ENCODE data around the gene PPME1. TPM values are rescaled to one million over a fixed set of nuclear protein-coding genes. Genes with fewer than 3 reads are reported as not detected.

Gene PPME1
- total and polyA plus RNA-seq, 2 donors (not counting 1 experiment from before 2014, with no cell fraction given): 11.2 to 23.6 TPM

DNA sequence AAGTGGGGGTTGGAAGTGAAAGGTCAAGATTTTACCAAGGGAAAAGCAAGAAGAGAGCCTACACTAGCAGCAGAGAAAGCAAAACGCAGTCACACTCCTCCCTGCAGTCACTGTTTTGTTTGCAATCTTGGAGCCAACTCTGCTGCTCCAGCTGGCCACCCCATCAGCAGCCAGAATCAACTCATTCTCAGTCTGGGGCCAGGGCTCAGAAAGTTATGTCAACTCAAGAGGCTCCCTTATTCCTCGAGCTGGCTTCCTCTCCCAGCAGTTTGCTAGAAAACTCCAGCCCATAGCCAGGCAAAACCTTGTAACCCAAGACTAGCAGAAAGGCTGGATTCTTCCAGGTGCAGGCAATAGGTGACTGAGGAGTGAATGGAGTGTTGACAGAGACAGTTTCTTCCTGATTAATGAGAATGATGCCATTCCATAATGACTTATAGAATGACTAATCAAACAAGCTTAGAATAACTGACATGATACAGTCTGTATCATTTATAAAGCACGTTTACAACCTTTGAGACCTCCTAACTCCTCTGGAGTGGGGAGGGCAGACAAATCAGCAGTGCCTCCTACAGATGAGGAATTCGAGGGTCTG is 87.0 kb downstream of the PPME1 start:
- POLR2A ChIA-PET: no interaction called here

DNA sequence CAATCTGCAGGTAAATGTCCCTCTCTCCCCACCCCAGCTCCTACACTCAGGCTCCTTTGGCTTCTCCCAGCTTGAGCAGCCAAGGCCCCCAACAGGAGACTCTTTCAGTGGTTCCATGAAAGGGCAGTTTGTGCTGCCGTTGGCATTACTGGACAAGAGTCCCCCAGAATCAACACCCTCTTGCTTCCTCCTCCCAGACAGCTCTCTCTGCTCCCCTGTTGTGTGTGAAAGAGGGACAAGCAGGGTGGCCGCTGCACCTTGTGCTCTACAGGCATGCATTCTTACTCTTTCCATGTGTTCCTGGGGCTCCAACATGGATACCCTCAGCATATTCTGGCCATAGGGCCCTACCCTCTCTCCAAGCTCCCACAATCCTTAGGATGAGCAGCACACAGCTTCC is 91.6 kb downstream of the PPME1 start:
- TF ChIP-seq EZH2 (IDR thresholded peaks at IDR 0.05; ENCODE audit: borderline replicate concordance, insufficient read depth, low read depth, low read length, poor library complexity, severe bottlenecking): no peak
- TF ChIP-seq, protein P1, sequence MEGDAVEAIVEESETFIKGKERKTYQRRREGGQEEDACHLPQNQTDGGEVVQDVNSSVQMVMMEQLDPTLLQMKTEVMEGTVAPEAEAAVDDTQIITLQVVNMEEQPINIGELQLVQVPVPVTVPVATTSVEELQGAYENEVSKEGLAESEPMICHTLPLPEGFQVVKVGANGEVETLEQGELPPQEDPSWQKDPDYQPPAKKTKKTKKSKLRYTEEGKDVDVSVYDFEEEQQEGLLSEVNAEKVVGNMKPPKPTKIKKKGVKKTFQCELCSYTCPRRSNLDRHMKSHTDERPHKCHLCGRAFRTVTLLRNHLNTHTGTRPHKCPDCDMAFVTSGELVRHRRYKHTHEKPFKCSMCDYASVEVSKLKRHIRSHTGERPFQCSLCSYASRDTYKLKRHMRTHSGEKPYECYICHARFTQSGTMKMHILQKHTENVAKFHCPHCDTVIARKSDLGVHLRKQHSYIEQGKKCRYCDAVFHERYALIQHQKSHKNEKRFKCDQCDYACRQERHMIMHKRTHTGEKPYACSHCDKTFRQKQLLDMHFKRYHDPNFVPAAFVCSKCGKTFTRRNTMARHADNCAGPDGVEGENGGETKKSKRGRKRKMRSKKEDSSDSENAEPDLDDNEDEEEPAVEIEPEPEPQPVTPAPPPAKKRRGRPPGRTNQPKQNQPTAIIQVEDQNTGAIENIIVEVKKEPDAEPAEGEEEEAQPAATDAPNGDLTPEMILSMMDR (IDR thresholded peaks at IDR 0.05): no peak
- Mint-ChIP-seq H3K9me3 (ENCODE audit: insufficient read depth) (no peaks in the 10 kb centered on the region), H3K4me3 (no peak overlapping the region), H3K4me1 (no peaks in the 10 kb centered on the region), H3K27me3 (peaks cover 8% of the 10 kb centered on the region), H3K27ac (no peak overlapping the region)
- CTCF ChIA-PET: interaction anchor here (1.4 kb wide), 1 partner anchor 11 kb away, joined by 4 read pairs; no protein-coding TSS in a partner anchor
- ATAC-seq (ENCODE audit: low read depth): no peak
- Histone ChIP-seq H3K4me1 (ENCODE audit: control insufficient read depth in 2 of 2, insufficient read depth in 2 of 2, low read length in 2 of 2) (no peaks in the 10 kb centered on the region), H4K20me1 (ENCODE audit: control insufficient read depth, insufficient read depth, low read length, poor library complexity, severe bottlenecking) (no peaks in the 10 kb centered on the region), H3K27me3 (replicated peaks in 1 of 4; ENCODE audit: control extremely low read depth in 1 of 4, control insufficient read depth in 3 of 4, insufficient read depth in 4 of 4, low read length in 3 of 4) (peaks cover 0 to 13% (median 2%) of the 10 kb centered on the region in 4 experiments), H3K27ac (ENCODE audit: low read length in 2 of 2) (no peak overlapping the region), H3K4me3 (ENCODE audit: control extremely low read depth in 1 of 5, extremely low read depth in 1 of 5, insufficient read depth in 1 of 5, low read depth in 2 of 5, low read length in 4 of 5) (no peak overlapping the region), H3K4me2 (replicated peaks; ENCODE audit: low read depth, low read length, poor library complexity, severe bottlenecking) (no peak overlapping the region), H3K9me3 (ENCODE audit: control extremely low read depth in 1 of 3, control insufficient read depth in 2 of 3, insufficient read depth in 1 of 3, low read length in 2 of 3) (peaks cover 0 to 5% (median 0%) of the 10 kb centered on the region in 3 donors), H2AFZ (ENCODE audit: insufficient read depth, low read depth, low read length, poor library complexity, severe bottlenecking) (no peak overlapping the region), H3K36me3 (replicated peaks in 1 of 2; ENCODE audit: control extremely low read depth in 1 of 2, control insufficient read depth in 1 of 2, extremely low read depth in 1 of 2, insufficient read depth in 2 of 2, low read length in 1 of 2) (no peaks in the 10 kb centered on the region), H3K79me2 (ENCODE audit: control insufficient read depth, insufficient read depth, low read length) (no peaks in the 10 kb centered on the region), H3K9ac (ENCODE audit: low read length) (no peak overlapping the region)
- 80% methylated on average over 1 of the region's 2 CpGs for WGBS (ENCODE audit: insufficient coverage)
- intact Hi-C loops (cut with micrococcal nuclease): no loop called here
- POLR2A ChIA-PET: no interaction called here
- no peak for DNase-seq

More for the DNA sequence above, 87.0 kb downstream of the PPME1 start:
- Mint-ChIP-seq H3K9me3 (ENCODE audit: insufficient read depth) (no peaks in the 10 kb centered on the region), H3K27me3 (peaks cover 4% of the 10 kb centered on the region), H3K4me1 (no peaks in the 10 kb centered on the region), H3K4me3 (no peak overlapping the region), H3K27ac (no peak overlapping the region)
- ATAC-seq (ENCODE audit: low read depth) (no peak), DNase-seq (no peak)
- Histone ChIP-seq H3K9me3 (ENCODE audit: control extremely low read depth in 1 of 3, control insufficient read depth in 2 of 3, insufficient read depth in 1 of 3, low read length in 2 of 3) (peaks cover 0 to 5% (median 0%) of the 10 kb centered on the region in 3 donors), H2AFZ (ENCODE audit: insufficient read depth, low read depth, low read length, poor library complexity, severe bottlenecking) (no peak overlapping the region), H3K4me1 (ENCODE audit: control insufficient read depth in 2 of 2, insufficient read depth in 2 of 2, low read length in 2 of 2) (no peaks in the 10 kb centered on the region), H3K4me2 (replicated peaks; ENCODE audit: low read depth, low read length, poor library complexity, severe bottlenecking) (no peak overlapping the region), H3K27me3 (replicated peaks in 1 of 4; ENCODE audit: control extremely low read depth in 1 of 4, control insufficient read depth in 3 of 4, insufficient read depth in 4 of 4, low read length in 3 of 4) (peaks cover 0 to 12% (median 2%) of the 10 kb centered on the region in 4 experiments), H3K9ac (ENCODE audit: low read length) (no peak overlapping the region), H3K79me2 (ENCODE audit: control insufficient read depth, insufficient read depth, low read length) (no peaks in the 10 kb centered on the region), H3K36me3 (replicated peaks in 1 of 2; ENCODE audit: control extremely low read depth in 1 of 2, control insufficient read depth in 1 of 2, extremely low read depth in 1 of 2, insufficient read depth in 2 of 2, low read length in 1 of 2) (peaks cover 0 to 9% of the 10 kb centered on the region in 2 experiments), H3K4me3 (ENCODE audit: control extremely low read depth in 1 of 5, extremely low read depth in 1 of 5, insufficient read depth in 1 of 5, low read depth in 2 of 5, low read length in 4 of 5) (no peak overlapping the region), H3K27ac (ENCODE audit: low read length in 2 of 2) (no peak overlapping the region), H4K20me1 (ENCODE audit: control insufficient read depth, insufficient read depth, low read length, poor library complexity, severe bottlenecking) (no peaks in the 10 kb centered on the region)
- no peak for TF ChIP-seq EZH2 (IDR thresholded peaks at IDR 0.05; ENCODE audit: borderline replicate concordance, insufficient read depth, low read depth, low read length, poor library complexity, severe bottlenecking)
- TF ChIP-seq, protein P1 (IDR thresholded peaks at IDR 0.05): no peak
- intact Hi-C loops (cut with micrococcal nuclease): loop anchor here (5.0 kb wide), 1 partner anchor 314 kb away; no protein-coding TSS in a partner anchor
- CTCF ChIA-PET: interaction anchor here (1.0 to 1.5 kb wide), 3 partner anchors 10 to 195 kb away, joined by 4 to 5 read pairs (median 4); no protein-coding TSS in a partner anchor
- WGBS (ENCODE audit: insufficient coverage): 100% methylated on average over 1 of the region's 4 CpGs

Measured in B cell (primary cell).